NCI-H2081 treated with DMSO at 0.1 percent for 48 hours (cell line): ENCODE results near the gene CDC6.
A peak's percentile ranks its signal among the peaks of the same experiment; 100 is the strongest.

ENCODE experiments used
- DNase-seq: peaks from one replicate; lab custom pipeline; 2025; lab: John Stamatoyannopoulos, UW

Gene CDC6

GRCh38 chr17:40311575-40311974 lies 23.9 kb downstream of the CDC6 start:
- DNase-seq: peak; percentile 44

- DNase-seq: no peak
Observed at GRCh38 chr17:40312131-40312731, 24.6 kb downstream of the CDC6 start.

GRCh38 chr17:40312893-40313667 lies 25.4 kb downstream of the CDC6 start:
- DNase-seq: no peak

GRCh38 chr17:40313668-40314583 lies 26.2 kb downstream of the CDC6 start:
- no peak for DNase-seq

GRCh38 chr17:40314584-40314956 lies 26.9 kb downstream of the CDC6 start:
- no peak for DNase-seq

GRCh38 chr17:40315206-40315605 lies 27.5 kb downstream of the CDC6 start:
- no peak for DNase-seq

- DNase-seq: no peak
Observed at GRCh38 chr17:40315678-40316570, 28.2 kb downstream of the CDC6 start.

- no peak for DNase-seq
Observed at GRCh38 chr17:40316571-40317344, 29.1 kb downstream of the CDC6 start.

- no peak for DNase-seq
Observed at GRCh38 chr17:40317345-40317873, 29.7 kb downstream of the CDC6 start.

GRCh38 chr17:40317880-40318829 lies 30.5 kb downstream of the CDC6 start:
- DNase-seq: peak; percentile 69

- no peak for DNase-seq
Observed at GRCh38 chr17:40318830-40319391, 31.2 kb downstream of the CDC6 start.

GRCh38 chr17:40319651-40320540 lies 32.2 kb downstream of the CDC6 start:
- no peak for DNase-seq

GRCh38 chr17:40320756-40321523 lies 33.3 kb downstream of the CDC6 start:
- DNase-seq: no peak

GRCh38 chr17:40321524-40321929 lies 33.8 kb downstream of the CDC6 start:
- peak; percentile 56 for DNase-seq

- peak; percentile 56 for DNase-seq
Observed at GRCh38 chr17:40321961-40322357, 34.3 kb downstream of the CDC6 start.

- DNase-seq: peak; percentile 36
Observed at GRCh38 chr17:40322358-40323315, 35.0 kb downstream of the CDC6 start.
